B cell (primary cell): ENCODE measurements around the gene HTRA1. TPM values are rescaled to one million over a fixed set of nuclear protein-coding genes. Genes with fewer than 3 reads are reported as not detected.

Experiments used
- ATAC-seq: fragments of 200-7000 bp; cut with Tn5 transposase; one replicate; pipeline ENCODE4 v1.10.0; 2021; ENCODE audit warnings: low read depth, mild to moderate bottlenecking, moderate number of reproducible peaks, moderate library complexity
- CTCF ChIA-PET: fragments of 350-600 bp; sonication (Branson Sonifier 250); formaldehyde crosslinking; loops from one replicate; lab custom pipeline; 2021; ENCODE audit warnings: antibody characterized with exemption, inconsistent platforms; lab: Charles Lee
- POLR2A ChIA-PET: fragments of 350-600 bp; sonication (Branson Sonifier 250); formaldehyde crosslinking; loops from one replicate; lab custom pipeline; 2021; ENCODE audit warnings: antibody characterized with exemption; lab: Charles Lee
- DNase-seq: peaks from one replicate; pipeline ENCODE4 v3.0.0; 2013
- H2AFZ ChIP-seq: 2 replicates; pipeline ENCODE4 v1.6.1; 2012; ENCODE audit warnings: mild to moderate bottlenecking, low read depth, low read length; ENCODE audit not compliant: insufficient read depth, poor library complexity, severe bottlenecking
- H3K27ac ChIP-seq, 2 donors: 1 replicate in 1 of 2; 2 replicates in 1 of 2; pipeline ENCODE4 v1.5.1; 2012 to 2013; ENCODE audit warnings: low read length in 2 of 2, mild to moderate bottlenecking in 2 of 2, moderate library complexity in 1 of 2
- H3K27me3 ChIP-seq, 4 experiments: fragments of 200-600 bp in 1 of 4; sonication (generic) in 1 of 4; replicated peaks in 1 of 4; 1 replicate in 2 of 4; 2 replicates in 2 of 4; pipeline versions ENCODE4 v1.6.1 to v1.7.0; 2013 to 2016; ENCODE audit warnings: low read length in 3 of 4, mild to moderate bottlenecking in 2 of 4, mixed read lengths in 1 of 4, moderate library complexity in 1 of 4; ENCODE audit not compliant: insufficient read depth in 4 of 4, control insufficient read depth in 3 of 4; ENCODE audit errors: control extremely low read depth in 1 of 4
- H3K36me3 ChIP-seq, 2 experiments: replicated peaks in 1 of 2; 1 replicate in 1 of 2; 2 replicates in 1 of 2; pipeline versions ENCODE4 v1.6.1 to v1.7.1; 2013; ENCODE audit warnings: low read length in 1 of 2; ENCODE audit not compliant: insufficient read depth in 2 of 2, control insufficient read depth in 1 of 2; ENCODE audit errors: control extremely low read depth in 1 of 2, extremely low read depth in 1 of 2
- H3K4me1 ChIP-seq, 2 donors: fragments of 200-600 bp in 1 of 2; sonication (generic) in 1 of 2; 1 replicate in 1 of 2; 2 replicates in 1 of 2; pipeline versions ENCODE4 v1.5.1 to v1.6.1; 2013 to 2017; ENCODE audit warnings: low read length in 2 of 2; ENCODE audit not compliant: control insufficient read depth in 2 of 2, insufficient read depth in 2 of 2
- H3K4me2 ChIP-seq: replicated peaks from 2 replicates; pipeline ENCODE3; 2012; ENCODE audit warnings: mild to moderate bottlenecking, low read depth, low read length; ENCODE audit not compliant: poor library complexity, severe bottlenecking
- H3K4me3 ChIP-seq, 5 experiments: fragments of 200-600 bp in 1 of 5; sonication (generic) in 1 of 5; 1 replicate in 3 of 5; 2 replicates in 2 of 5; pipeline versions ENCODE4 v1.5.1 to v1.7.0; 2011 to 2016; ENCODE audit warnings: low read length in 4 of 5, mild to moderate bottlenecking in 4 of 5, low read depth in 2 of 5, control low read depth in 1 of 5, moderate library complexity in 1 of 5; ENCODE audit not compliant: insufficient read depth in 1 of 5; ENCODE audit errors: control extremely low read depth in 1 of 5, extremely low read depth in 1 of 5
- H3K79me2 ChIP-seq: fragments of 200-600 bp; sonication (generic); one replicate; pipeline ENCODE4 v1.6.0; 2016; ENCODE audit warnings: low read length; ENCODE audit not compliant: control insufficient read depth, insufficient read depth
- H3K9ac ChIP-seq: fragments of 200-600 bp; sonication (generic); 2 replicates; pipeline ENCODE4 v1.6.1; 2017; ENCODE audit warnings: mild to moderate bottlenecking, low read length, moderate library complexity
- H3K9me3 ChIP-seq, 3 donors: one replicate each; pipeline versions ENCODE4 v1.6.1 to v1.7.1; 2013; ENCODE audit warnings: low read length in 2 of 3; ENCODE audit not compliant: control insufficient read depth in 2 of 3, insufficient read depth in 1 of 3; ENCODE audit errors: control extremely low read depth in 1 of 3
- H4K20me1 ChIP-seq: 2 replicates; pipeline ENCODE4 v1.6.0; 2012; ENCODE audit warnings: mild to moderate bottlenecking, low read length; ENCODE audit not compliant: insufficient read depth, control insufficient read depth, poor library complexity, severe bottlenecking
- H3K27ac Mint-ChIP-seq: one replicate; pipeline ENCODE4 v1.8.0; 2021; ENCODE audit warnings: mixed read lengths
- H3K27me3 Mint-ChIP-seq: one replicate; pipeline ENCODE4 v1.8.0; 2021; ENCODE audit warnings: mixed read lengths
- H3K4me1 Mint-ChIP-seq: one replicate; pipeline ENCODE4 v1.8.0; 2021; ENCODE audit warnings: mixed read lengths
- H3K4me3 Mint-ChIP-seq: one replicate; pipeline ENCODE4 v1.8.0; 2021; ENCODE audit warnings: mixed read lengths
- H3K9me3 Mint-ChIP-seq: one replicate; pipeline ENCODE4 v1.8.0; 2022; ENCODE audit warnings: mixed read lengths; ENCODE audit not compliant: insufficient read depth
- EZH2 ChIP-seq: IDR thresholded peaks from 2 replicates; pipeline ENCODE4 v1.6.1; 2012; ENCODE audit warnings: borderline replicate concordance, low read depth, mild to moderate bottlenecking, moderate library complexity, low read length; ENCODE audit not compliant: insufficient read depth, poor library complexity, severe bottlenecking
- WGBS: methylation state at CpG from one replicate; pipeline ENCODE4 v1.1.5; 2013; ENCODE audit warnings: missing lambda C conversion rate; ENCODE audit not compliant: insufficient coverage; 5-methylcytosine and 5-hydroxymethylcytosine counted together
- intact Hi-C: fragments of 100-400 bp; cut with micrococcal nuclease; formaldehyde crosslinking; loops from one replicate; pipeline ENCODE4 v1.10.0; 2022
- polyA plus RNA-seq: library from polyadenylated mRNA; depleted of rRNA; stranded (reverse); fragments of >200 nt; gene quantifications from 2 replicates; pipeline ENCODE4 v1.2.3, GENCODE V29; 2012
- total RNA-seq, 2 donors: library from RNA; stranded (reverse); fragments of 120-200 nt in 1 of 2; gene quantifications; 1 replicate in 1 of 2; 2 replicates in 1 of 2; pipeline versions ENCODE4 v1.2.3 to v1.2.4, GENCODE V29; 2013 to 2022
- TF ChIP-seq, protein P1 (sequence below): fragments of 200-600 bp; IDR thresholded peaks from one replicate; pipeline ENCODE4 v1.8.0; 2022; ENCODE audit warnings: antibody characterized with exemption, mild to moderate bottlenecking

The HTRA1 gene
- total and polyA plus RNA-seq, 2 donors (not counting 1 experiment from before 2014, with no cell fraction given), result not detected

DNA sequence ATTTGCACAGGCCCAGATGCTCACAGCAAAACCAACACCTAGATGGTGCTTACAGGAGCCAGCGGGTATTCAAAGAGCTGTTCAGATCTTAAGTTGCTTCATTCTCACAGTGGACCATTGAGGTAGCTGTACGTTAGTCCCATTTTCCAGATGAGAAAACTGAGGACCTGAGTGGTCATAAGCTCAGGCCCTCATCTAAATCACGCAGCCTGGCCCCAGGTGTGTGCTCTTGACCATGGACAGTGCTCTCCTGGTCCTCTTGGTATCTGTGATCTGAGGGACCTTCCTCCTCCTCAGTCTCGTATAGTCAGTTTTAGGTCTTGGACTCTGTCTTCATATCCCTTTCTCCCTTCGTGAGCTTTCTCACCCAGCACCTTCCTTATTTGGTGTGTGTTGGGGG, 43.7 kb downstream of the HTRA1 start:
- TF ChIP-seq, protein P1, sequence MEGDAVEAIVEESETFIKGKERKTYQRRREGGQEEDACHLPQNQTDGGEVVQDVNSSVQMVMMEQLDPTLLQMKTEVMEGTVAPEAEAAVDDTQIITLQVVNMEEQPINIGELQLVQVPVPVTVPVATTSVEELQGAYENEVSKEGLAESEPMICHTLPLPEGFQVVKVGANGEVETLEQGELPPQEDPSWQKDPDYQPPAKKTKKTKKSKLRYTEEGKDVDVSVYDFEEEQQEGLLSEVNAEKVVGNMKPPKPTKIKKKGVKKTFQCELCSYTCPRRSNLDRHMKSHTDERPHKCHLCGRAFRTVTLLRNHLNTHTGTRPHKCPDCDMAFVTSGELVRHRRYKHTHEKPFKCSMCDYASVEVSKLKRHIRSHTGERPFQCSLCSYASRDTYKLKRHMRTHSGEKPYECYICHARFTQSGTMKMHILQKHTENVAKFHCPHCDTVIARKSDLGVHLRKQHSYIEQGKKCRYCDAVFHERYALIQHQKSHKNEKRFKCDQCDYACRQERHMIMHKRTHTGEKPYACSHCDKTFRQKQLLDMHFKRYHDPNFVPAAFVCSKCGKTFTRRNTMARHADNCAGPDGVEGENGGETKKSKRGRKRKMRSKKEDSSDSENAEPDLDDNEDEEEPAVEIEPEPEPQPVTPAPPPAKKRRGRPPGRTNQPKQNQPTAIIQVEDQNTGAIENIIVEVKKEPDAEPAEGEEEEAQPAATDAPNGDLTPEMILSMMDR, result no peak
- no peak for TF ChIP-seq EZH2
- Mint-ChIP-seq H3K27me3 (peaks cover 4% of the 10 kb centered on the region), H3K9me3 (no peaks in the 10 kb centered on the region), H3K4me1 (no peaks in the 10 kb centered on the region), H3K4me3 (no peak overlapping the region), H3K27ac (no peak overlapping the region)
- POLR2A ChIA-PET, result no interaction called here
- no peak overlapping the region for H3K4me3 ChIP-seq
- H4K20me1 ChIP-seq, result no peaks in the 10 kb centered on the region
- no peak overlapping the region for H2AFZ ChIP-seq
- CTCF ChIA-PET, result no interaction called here
- H3K4me2 ChIP-seq, result no peak overlapping the region
- no peaks in the 10 kb centered on the region for H3K27me3 ChIP-seq
- DNase-seq, result no peak
- no peaks in the 10 kb centered on the region for H3K79me2 ChIP-seq
- 88% methylated on average over 3 of the region's 5 CpGs for WGBS
- intact Hi-C loops, result no loop called here
- no peaks in the 10 kb centered on the region for H3K4me1 ChIP-seq
- H3K27ac ChIP-seq, result no peak overlapping the region
- H3K9ac ChIP-seq, result no peak overlapping the region
- H3K9me3 ChIP-seq, result no peaks in the 10 kb centered on the region
- no peak for ATAC-seq
- H3K36me3 ChIP-seq, result no peaks in the 10 kb centered on the region

DNA sequence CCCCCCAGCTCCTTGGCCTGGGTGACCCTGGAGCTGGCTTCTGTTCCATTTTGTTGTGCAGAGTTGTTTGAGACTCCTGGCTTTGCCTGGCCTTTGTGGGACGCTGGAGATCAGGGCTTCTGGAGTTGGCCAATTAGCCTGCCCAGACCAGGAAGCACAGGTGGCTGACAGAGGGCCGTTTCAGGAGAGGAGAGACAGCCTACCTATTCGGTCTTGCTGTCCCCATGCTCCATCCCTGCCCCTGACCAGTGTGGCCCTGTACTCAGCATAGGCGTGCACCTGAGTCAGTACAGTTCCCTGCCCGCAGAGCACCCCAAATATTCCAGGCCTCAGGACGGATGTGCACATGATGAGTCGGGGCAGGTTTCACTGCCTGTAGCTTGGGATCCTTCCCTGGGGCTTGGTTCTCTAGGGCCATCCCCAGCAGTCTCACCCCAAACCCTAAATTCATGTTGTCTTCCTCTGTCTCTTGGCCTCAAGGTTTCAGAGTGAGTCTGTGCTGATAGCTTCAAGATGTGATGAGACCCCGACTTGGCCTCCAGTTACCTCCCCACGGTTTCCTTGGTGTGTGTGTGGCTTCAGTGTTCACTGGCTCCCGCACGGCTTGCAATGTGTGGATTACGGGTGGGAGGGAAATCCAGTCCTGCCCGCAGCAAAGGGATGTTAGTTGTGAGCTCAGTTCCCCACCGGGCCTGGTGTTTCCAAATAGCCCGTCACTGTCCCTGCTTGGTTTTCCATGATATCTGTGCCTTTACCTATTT, 44.7 kb downstream of the HTRA1 start:
- ChIA-PET POLR2A (no interaction called here), CTCF (no interaction called here)
- Mint-ChIP-seq H3K9me3 (no peaks in the 10 kb centered on the region), H3K27me3 (peaks cover 5% of the 10 kb centered on the region), H3K4me1 (no peaks in the 10 kb centered on the region), H3K27ac (no peak overlapping the region), H3K4me3 (no peak overlapping the region)
- TF ChIP-seq EZH2, result no peak
- TF ChIP-seq, protein P1, result no peak
- no peaks in the 10 kb centered on the region for H3K36me3 ChIP-seq
- intact Hi-C loops, result no loop called here
- no peak overlapping the region for H3K4me2 ChIP-seq
- DNase-seq, result no peak
- ATAC-seq, result no peak
- H3K9me3 ChIP-seq, result no peaks in the 10 kb centered on the region
- H3K9ac ChIP-seq, result no peak overlapping the region
- no peak overlapping the region for H3K27ac ChIP-seq
- no peaks in the 10 kb centered on the region for H4K20me1 ChIP-seq
- H2AFZ ChIP-seq, result no peak overlapping the region
- WGBS, result 89% methylated on average over 15 of the region's 15 CpGs
- no peak overlapping the region for H3K4me3 ChIP-seq
- H3K79me2 ChIP-seq, result no peaks in the 10 kb centered on the region
- no peaks in the 10 kb centered on the region for H3K27me3 ChIP-seq
- H3K4me1 ChIP-seq, result no peaks in the 10 kb centered on the region
